GM21367 (cell line): ENCODE data around the gene MTIF3.

Experiments used
- ATAC-seq: cut with Tn5 transposase; IDR thresholded peaks from one replicate; pipeline ENCODE4 v1.9.1; 2021; ENCODE audit not compliant: unreplicated experiment

Gene MTIF3

GRCh38 chr13:27449936-27450828 is at the start of gene MTIF3:
TSS of gene MTIF3 (minus strand) at chr13:27450564. CDS start at chr13:27440448, 10,116 bp downstream.
- ATAC-seq: peak; percentile 77

- ATAC-seq: no peak
Measured at GRCh38 chr13:27497563-27498230, 47.3 kb upstream of the MTIF3 start.

- no peak for ATAC-seq
Measured at GRCh38 chr13:27496536-27497273, 46.3 kb upstream of the MTIF3 start.

GRCh38 chr13:27496006-27496405 is 45.6 kb upstream of the MTIF3 start:
- ATAC-seq: no peak

- no peak for ATAC-seq
Measured at GRCh38 chr13:27495551-27495950, 45.2 kb upstream of the MTIF3 start.

- ATAC-seq: no peak
Measured at GRCh38 chr13:27493981-27494380, 43.6 kb upstream of the MTIF3 start.

- ATAC-seq: no peak
Measured at GRCh38 chr13:27489456-27489855, 39.1 kb upstream of the MTIF3 start.

- ATAC-seq: no peak
Measured at GRCh38 chr13:27487776-27488175, 37.4 kb upstream of the MTIF3 start.

- ATAC-seq: no peak
Measured at GRCh38 chr13:27483421-27483820, 33.1 kb upstream of the MTIF3 start.

GRCh38 chr13:27482983-27483382 is 32.6 kb upstream of the MTIF3 start:
- no peak for ATAC-seq

- ATAC-seq: no peak
Measured at GRCh38 chr13:27481766-27482165, 31.4 kb upstream of the MTIF3 start.

GRCh38 chr13:27476943-27477703 is 26.8 kb upstream of the MTIF3 start:
- no peak for ATAC-seq

- ATAC-seq: no peak
Measured at GRCh38 chr13:27474751-27475268, 24.4 kb upstream of the MTIF3 start.

GRCh38 chr13:27472941-27473340 is 22.6 kb upstream of the MTIF3 start:
- no peak for ATAC-seq

GRCh38 chr13:27472441-27472840 is 22.1 kb upstream of the MTIF3 start:
- ATAC-seq: no peak

GRCh38 chr13:27470075-27470820 is 19.9 kb upstream of the MTIF3 start:
- ATAC-seq: no peak

GRCh38 chr13:27466513-27466912 is 16.1 kb upstream of the MTIF3 start:
- ATAC-seq: no peak

- no peak for ATAC-seq
Measured at GRCh38 chr13:27465611-27466010, 15.2 kb upstream of the MTIF3 start.

- ATAC-seq: no peak
Measured at GRCh38 chr13:27463500-27463899, 13.1 kb upstream of the MTIF3 start.
